H1 (cell line): ENCODE measurements around the gene RBBP8. TPM values are rescaled to one million over a fixed set of nuclear protein-coding genes. Genes with fewer than 3 reads are reported as not detected.

Experiments used
- CTCF ChIA-PET: fragments of 300-600 bp; sonication (Branson Sonifier 250); formaldehyde crosslinking; loops from one replicate; lab custom pipeline; 2021; ENCODE audit not compliant: partially characterized antibody; lab: Charles Lee
- POLR2A ChIA-PET: fragments of 300-600 bp; sonication (Branson Sonifier 250); formaldehyde crosslinking; loops from one replicate; lab custom pipeline; 2021; ENCODE audit warnings: inconsistent platforms; ENCODE audit not compliant: partially characterized antibody; lab: Charles Lee
- DNase-seq, 2 experiments: peaks; one replicate each; pipeline versions ENCODE4 v3.0.0 to v3.0.0-alpha.2; 2010 to 2022; ENCODE audit warnings: low spot score in 2 of 2, low read depth in 1 of 2, mixed read lengths in 1 of 2
- FAIRE-seq: peaks from 2 replicates; lab custom pipeline; 2011; peaks lifted over from hg19 to GRCh38; lab: Jason Lieb, UNC
- H2AFZ ChIP-seq: 2 replicates; pipeline ENCODE4 v1.8.1; 2012; ENCODE audit warnings: low read length, inconsistent platforms
- H2AK5ac ChIP-seq: 2 replicates; pipeline ENCODE4 v1.6.1; 2013; ENCODE audit warnings: low read depth, low read length
- H2BK120ac ChIP-seq: replicated peaks from 2 replicates; pipeline ENCODE3; 2013; ENCODE audit warnings: low read depth, low read length, inconsistent platforms
- H2BK12ac ChIP-seq: 2 replicates; pipeline ENCODE4 v1.6.1; 2013; ENCODE audit warnings: low read depth, low read length
- H2BK15ac ChIP-seq: 2 replicates; pipeline ENCODE4 v1.6.1; 2013; ENCODE audit warnings: low read length
- H2BK20ac ChIP-seq: 2 replicates; pipeline ENCODE4 v1.6.1; 2013; ENCODE audit warnings: low read length
- H2BK5ac ChIP-seq: 2 replicates; pipeline ENCODE4 v1.6.1; 2013; ENCODE audit warnings: low read depth, low read length
- H3K14ac ChIP-seq: 2 replicates; pipeline ENCODE4 v1.6.1; 2013; ENCODE audit warnings: inconsistent platforms; ENCODE audit not compliant: insufficient read length
- H3K18ac ChIP-seq: 2 replicates; pipeline ENCODE4 v1.6.1; 2013; ENCODE audit warnings: low read length; ENCODE audit errors: extremely low read depth
- H3K23ac ChIP-seq: 2 replicates; pipeline ENCODE4 v1.6.1; 2013; ENCODE audit warnings: inconsistent platforms; ENCODE audit not compliant: insufficient read length
- H3K23me2 ChIP-seq: 2 replicates; pipeline ENCODE4 v1.6.1; 2013; ENCODE audit warnings: low read depth, low read length
- H3K27ac ChIP-seq: 2 replicates; pipeline ENCODE4 v1.6.1; 2011; ENCODE audit warnings: low read depth, low read length, inconsistent platforms
- H3K27me3 ChIP-seq, 4 experiments: replicated peaks in 1 of 4; 1 replicate in 1 of 4; 2 replicates in 3 of 4; pipeline versions ENCODE4 v1.6.1 to v1.8.1; 2011 to 2013; ENCODE audit warnings: low read length in 3 of 4, mild to moderate bottlenecking in 3 of 4, inconsistent platforms in 2 of 4, mixed read lengths in 2 of 4, moderate library complexity in 1 of 4; ENCODE audit not compliant: control insufficient read depth in 3 of 4, insufficient read depth in 3 of 4; ENCODE audit errors: extremely low read depth in 1 of 4
- H3K36me3 ChIP-seq, 4 experiments: 2 replicates each; pipeline versions ENCODE4 v1.6.1 to v1.8.1; 2011 to 2013; ENCODE audit warnings: mild to moderate bottlenecking in 4 of 4, low read length in 3 of 4, moderate library complexity in 2 of 4, control low read depth in 1 of 4, inconsistent platforms in 1 of 4; ENCODE audit not compliant: insufficient read depth in 4 of 4, control insufficient read depth in 2 of 4
- H3K4ac ChIP-seq: replicated peaks from 2 replicates; pipeline ENCODE3; 2013; ENCODE audit warnings: low read length, low read depth, mixed read lengths, inconsistent platforms; ENCODE audit not compliant: insufficient read length
- H3K4me1 ChIP-seq, 4 experiments: replicated peaks in 1 of 4; 1 replicate in 1 of 4; 2 replicates in 3 of 4; pipeline versions ENCODE4 v1.6.1 to v1.8.1; 2011 to 2013; ENCODE audit warnings: low read length in 3 of 4, inconsistent platforms in 2 of 4, mixed read lengths in 1 of 4; ENCODE audit not compliant: insufficient read depth in 4 of 4, control insufficient read depth in 3 of 4
- H3K4me2 ChIP-seq, 2 experiments: 2 replicates each; pipeline versions ENCODE4 v1.6.1 to v1.8.1; 2011 to 2013; ENCODE audit warnings: low read depth in 2 of 2, low read length in 2 of 2, control low read depth in 1 of 2, inconsistent platforms in 1 of 2, mild to moderate bottlenecking in 1 of 2; ENCODE audit not compliant: insufficient read depth in 1 of 2
- H3K4me3 ChIP-seq, 4 experiments: fragments of 200-600, 300-600 bp in 1 of 4; sonication (generic), shearing (Covaris generic), sonication (Bioruptor Twin) in 1 of 4; 2 replicates each; pipeline versions ENCODE4 v1.5.1 to v1.8.1; 2011 to 2016; ENCODE audit warnings: low read length in 4 of 4, low read depth in 3 of 4, control low read depth in 2 of 4, inconsistent platforms in 2 of 4, mild to moderate bottlenecking in 2 of 4, mixed read lengths in 1 of 4, moderate library complexity in 1 of 4; ENCODE audit not compliant: insufficient read depth in 2 of 4; ENCODE audit errors: extremely low read depth in 1 of 4
- H3K56ac ChIP-seq: replicated peaks from 2 replicates; pipeline ENCODE3; 2013; ENCODE audit warnings: low read depth, mild to moderate bottlenecking, mixed read lengths, low read length, inconsistent platforms; ENCODE audit not compliant: insufficient read length
- H3K79me1 ChIP-seq: 2 replicates; pipeline ENCODE4 v1.6.1; 2013; ENCODE audit warnings: low read depth, low read length, control low read depth
- H3K79me2 ChIP-seq, 2 experiments: 2 replicates each; pipeline versions ENCODE4 v1.6.1 to v1.8.1; 2012 to 2013; ENCODE audit warnings: low read length in 2 of 2, mild to moderate bottlenecking in 2 of 2, inconsistent platforms in 1 of 2; ENCODE audit not compliant: insufficient read depth in 2 of 2, control insufficient read depth in 1 of 2
- H3K9ac ChIP-seq, 4 experiments: replicated peaks in 1 of 4; 1 replicate in 1 of 4; 2 replicates in 3 of 4; pipeline versions ENCODE4 v1.6.1 to v1.8.1; 2011 to 2013; ENCODE audit warnings: low read depth in 3 of 4, low read length in 3 of 4, control low read depth in 2 of 4, mild to moderate bottlenecking in 2 of 4, moderate library complexity in 2 of 4, inconsistent platforms in 1 of 4; ENCODE audit errors: extremely low read depth in 1 of 4
- H3K9me3 ChIP-seq, 2 experiments: 2 replicates each; pipeline versions ENCODE4 v1.6.1 to v1.8.1; 2012 to 2013; ENCODE audit warnings: mild to moderate bottlenecking in 2 of 2, moderate library complexity in 2 of 2, control low read depth in 1 of 2, inconsistent platforms in 1 of 2, low read depth in 1 of 2, low read length in 1 of 2, mixed read lengths in 1 of 2; ENCODE audit not compliant: insufficient read depth in 2 of 2
- H4K20me1 ChIP-seq, 2 experiments: replicated peaks in 1 of 2; 2 replicates each; pipeline versions ENCODE3 to v1.8.1; 2011 to 2013; ENCODE audit warnings: inconsistent platforms in 2 of 2, low read length in 2 of 2, mild to moderate bottlenecking in 1 of 2; ENCODE audit not compliant: insufficient read depth in 2 of 2, control insufficient read depth in 1 of 2
- H4K5ac ChIP-seq: 2 replicates; pipeline ENCODE4 v1.6.1; 2013; ENCODE audit warnings: low read length, low read depth, mixed read lengths, inconsistent platforms; ENCODE audit not compliant: insufficient read length
- H4K8ac ChIP-seq: 2 replicates; pipeline ENCODE4 v1.8.0; 2013; ENCODE audit warnings: mild to moderate bottlenecking, moderate library complexity, low read length, inconsistent platforms; ENCODE audit not compliant: insufficient read depth; ENCODE audit errors: extremely low read depth
- H4K91ac ChIP-seq: replicated peaks from 2 replicates; pipeline ENCODE3; 2013; ENCODE audit warnings: low read length, mixed read lengths, inconsistent platforms; ENCODE audit not compliant: insufficient read length
- ATF3 ChIP-seq: IDR thresholded peaks from 2 replicates; pipeline ENCODE4 v1.6.1; 2011; ENCODE audit warnings: low read depth, mild to moderate bottlenecking, low read length; ENCODE audit not compliant: insufficient read depth
- CBX8 ChIP-seq: fragments of 300-800, 300-1000 bp; sonication (generic); IDR thresholded peaks from 2 replicates; pipeline ENCODE4 v1.7.1; 2016; ENCODE audit warnings: low read depth, low read length, borderline replicate concordance
- CHD1 ChIP-seq: IDR thresholded peaks from 2 replicates; pipeline ENCODE4 v1.6.1; 2012; ENCODE audit warnings: low read depth, low read length, improper control_type of control experiment
- EP300 ChIP-seq, 2 experiments: IDR thresholded peaks; 1 replicate in 1 of 2; 2 replicates in 1 of 2; pipeline ENCODE4 v1.6.1; 2011 to 2012; ENCODE audit warnings: low read depth in 2 of 2, low read length in 2 of 2, mild to moderate bottlenecking in 2 of 2, borderline replicate concordance in 1 of 2, inconsistent platforms in 1 of 2, moderate library complexity in 1 of 2
- JUN ChIP-seq: IDR thresholded peaks from 2 replicates; pipeline ENCODE4 v1.6.1; 2011; ENCODE audit warnings: low read depth, mild to moderate bottlenecking, improper control_type of control experiment, low read length
- JUND ChIP-seq: IDR thresholded peaks from 2 replicates; pipeline ENCODE4 v1.6.1; 2011; ENCODE audit warnings: mild to moderate bottlenecking, improper control_type of control experiment, low read length
- KDM4A ChIP-seq: IDR thresholded peaks from one replicate; pipeline ENCODE4 v1.7.1; 2012; ENCODE audit warnings: low read depth, mild to moderate bottlenecking, moderate library complexity, low read length, inconsistent platforms; ENCODE audit not compliant: severe bottlenecking
- PHF8 ChIP-seq: fragments of 200-600 bp; sonication (generic); conservative IDR thresholded peaks from 2 replicates; pipeline ENCODE4 v1.7.1; 2012; ENCODE audit warnings: low read depth, mild to moderate bottlenecking, inconsistent platforms, low read length, moderate library complexity
- POU5F1 ChIP-seq: IDR thresholded peaks from 2 replicates; pipeline ENCODE4 v1.6.1; 2011; ENCODE audit warnings: low read depth, mild to moderate bottlenecking, low read length, moderate library complexity
- RFX5 ChIP-seq: IDR thresholded peaks from 2 replicates; pipeline ENCODE4 v1.6.1; 2011; ENCODE audit warnings: low read depth, low read length, improper control_type of control experiment, borderline replicate concordance
- WGBS, 2 experiments: shearing (Covaris generic) in 1 of 2; methylation state at CpG; one replicate each; pipeline versions ENCODE4 v1.1.6 to v1.1.7; 2013 to 2015; ENCODE audit warnings: low lambda C conversion rate in 2 of 2, mixed read lengths in 2 of 2, inconsistent platforms in 1 of 2, low coverage in 1 of 2, missing lambda C conversion rate in 1 of 2; ENCODE audit not compliant: insufficient replicate concordance in 2 of 2, insufficient coverage in 1 of 2, insufficient read length in 1 of 2; ENCODE audit errors: extremely low coverage in 1 of 2, missing lambda C conversion rate in 1 of 2; 5-methylcytosine and 5-hydroxymethylcytosine counted together
- polyA plus RNA-seq, 7 experiments: library from polyadenylated mRNA; depleted of rRNA in 3 of 7; stranded (reverse) in 5 of 7; unstranded in 2 of 7; fragments of >200 nt in 5 of 7; fragments of 200-250 nt in 2 of 7; gene quantifications; 1 replicate in 5 of 7; 2 replicates in 1 of 7; 4 replicates in 1 of 7; pipeline versions ENCODE4 v1.2.1 to v1.2.3, GENCODE V29; 2011 to 2013; ENCODE audit warnings: missing spikeins in 2 of 7, mixed read lengths in 2 of 7
- total RNA-seq: library from RNA; stranded (reverse); fragmentation: NEBNext Ultra II Directional; extraction: Animal tissue kit (Norgen Biotek cat#: 25700); gene quantifications from 2 replicates; pipeline ENCODE4 v1.2.1, GENCODE V29; 2021

RBBP8 gene
- total and polyA plus RNA-seq, 2 of the 8 experiments (the other 6 are each of a cell fraction or from before 2014, with no cell fraction given) = 16.1 to 65.8 TPM

DNA sequence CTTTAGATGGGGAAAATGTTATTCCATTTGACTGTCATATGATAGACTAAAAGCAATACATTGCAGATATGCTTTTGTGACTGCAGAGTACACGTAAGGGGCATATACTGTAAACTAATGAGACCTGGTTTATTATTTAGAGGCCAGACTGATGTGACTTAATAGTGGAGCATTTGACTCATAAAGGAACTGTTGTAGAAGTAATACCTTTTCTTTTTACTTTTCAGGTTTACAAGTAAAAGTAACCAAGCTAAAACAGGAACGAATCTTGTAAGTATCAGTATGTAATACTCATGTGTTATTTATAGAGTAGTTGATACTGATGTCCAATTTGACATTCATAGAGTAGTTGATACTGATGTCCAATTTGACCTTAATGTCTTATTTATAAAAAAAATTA lies 13.1 kb downstream of the RBBP8 start:
- H3K79me2 ChIP-seq = peaks cover 0 to 6% of the 10 kb centered on the region in 2 experiments; a peak in 1 of 4 replicates
- no peak overlapping the region for H3K23ac ChIP-seq
- no peaks in the 10 kb centered on the region for H3K27me3 ChIP-seq
- no peaks in the 10 kb centered on the region for H3K4me1 ChIP-seq
- DNase-seq = no peak
- H3K56ac ChIP-seq = no peak overlapping the region
- no peak for FAIRE-seq
- no peak overlapping the region for H3K14ac ChIP-seq
- H2BK120ac ChIP-seq = no peak overlapping the region
- no peaks in the 10 kb centered on the region for H3K9me3 ChIP-seq
- H3K4me2 ChIP-seq = no peak overlapping the region
- no peaks in the 10 kb centered on the region for H4K20me1 ChIP-seq
- H3K79me1 ChIP-seq = peaks cover 2% of the 10 kb centered on the region
- no peak overlapping the region for H2BK12ac ChIP-seq
- no peak overlapping the region for H3K4me3 ChIP-seq
- H3K9ac ChIP-seq = no peak overlapping the region
- no peak overlapping the region for H2AK5ac ChIP-seq
- no peaks in the 10 kb centered on the region for H3K23me2 ChIP-seq
- H3K18ac ChIP-seq = no peak overlapping the region
- 91% methylated on average over 2 of the region's 2 CpGs; no CpG with 5 or more reads in 1 of the 2 experiments for WGBS, 2 experiments
- H2BK5ac ChIP-seq = no peak overlapping the region
- no peak overlapping the region for H4K5ac ChIP-seq
- no peak overlapping the region for H2BK15ac ChIP-seq
- H3K27ac ChIP-seq = no peak overlapping the region
- H3K36me3 ChIP-seq = peaks cover 0 to 56% (median 9%) of the 10 kb centered on the region in 4 experiments; a peak in 4 of 8 replicates
- H4K8ac ChIP-seq = no peak overlapping the region
- POLR2A ChIA-PET = interaction anchor here (1.5 kb wide), 1 partner anchor 11 kb away, joined by 3 read pairs; no protein-coding TSS in a partner anchor
- no peak overlapping the region for H3K4ac ChIP-seq
- no peak overlapping the region for H2BK20ac ChIP-seq
- no peak overlapping the region for H4K91ac ChIP-seq
- H2AFZ ChIP-seq = no peak overlapping the region
- CTCF ChIA-PET = interaction anchor here (1.3 kb wide), 1 partner anchor 108 kb away, joined by 4 read pairs; no protein-coding TSS in a partner anchor
- TF ChIP-seq JUND = no peak
- TF ChIP-seq RFX5 = no peak
- no peak for TF ChIP-seq POU5F1
- no peak for TF ChIP-seq JUN
- no peak for TF ChIP-seq PHF8
- TF ChIP-seq KDM4A = no peak
- TF ChIP-seq EP300 (IDR thresholded peaks at IDR 0.05; ENCODE audit: borderline replicate concordance in 1 of 2, low read depth in 2 of 2, low read length in 2 of 2) = no peak
- TF ChIP-seq CHD1 = no peak
- no peak for TF ChIP-seq ATF3
- TF ChIP-seq CBX8 = no peak
